ENCODE results near the gene TRIM3.

Gene TRIM3

DNA sequence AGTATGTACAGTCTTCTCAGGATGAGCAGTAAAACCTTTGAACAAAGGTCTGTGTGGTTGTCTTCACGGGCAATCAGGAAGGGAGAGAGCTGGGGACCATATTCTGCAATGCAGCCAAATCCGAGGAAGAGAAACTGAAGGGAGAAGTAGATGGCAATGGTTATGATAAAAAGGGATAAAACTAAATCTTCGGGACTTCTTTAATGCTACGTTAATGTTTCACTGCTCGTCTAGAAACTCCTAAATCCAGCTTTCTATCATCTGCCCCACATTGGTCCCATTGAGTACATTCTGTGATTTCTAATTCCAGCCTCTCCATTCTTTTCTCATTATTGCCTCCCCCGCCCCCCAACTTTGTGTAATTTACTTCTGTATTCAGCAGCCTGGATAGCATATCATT is 9.3 kb upstream of the TRIM3 start:
- Histone ChIP-seq H3K27me3 (ENCODE audit: control insufficient read depth, low read length) (no peaks in the 10 kb centered on the region), H3F3A (ENCODE audit: control insufficient read depth, insufficient read depth) (no peaks in the 10 kb centered on the region), H3K4me3 (ENCODE audit: low read length) (0 out of 2 replicates have a peak overlapping the region, but pooled peaks have one; percentile 90), H3K4me1 (ENCODE audit: control insufficient read depth, low read length) (peaks cover 21% of the 10 kb centered on the region), H4K20me1 (ENCODE audit: control insufficient read depth, insufficient read depth, low read depth, low read length) (peaks cover 17% of the 10 kb centered on the region), H3K79me2 (ENCODE audit: control insufficient read depth, low read length) (peaks cover 59% of the 10 kb centered on the region), H3K4me2 (ENCODE audit: low read length) (peak overlapping the region; percentile 98), H3K9me3 (ENCODE audit: control insufficient read depth, insufficient read depth, low read length) (no peaks in the 10 kb centered on the region), H3K9me2 (replicated peaks; ENCODE audit: control insufficient read depth, low read length) (no peaks in the 10 kb centered on the region), H3K36me3 (ENCODE audit: control insufficient read depth, low read length) (peaks cover 90% of the 10 kb centered on the region), H3K27ac (ENCODE audit: low read depth, low read length) (no peak overlapping the region)
- TF ChIP-seq EZH2phosphoT487 (IDR thresholded peaks at IDR 0.05; ENCODE audit: borderline replicate concordance, low read length) = no peak
- TF ChIP-seq, protein P1, sequence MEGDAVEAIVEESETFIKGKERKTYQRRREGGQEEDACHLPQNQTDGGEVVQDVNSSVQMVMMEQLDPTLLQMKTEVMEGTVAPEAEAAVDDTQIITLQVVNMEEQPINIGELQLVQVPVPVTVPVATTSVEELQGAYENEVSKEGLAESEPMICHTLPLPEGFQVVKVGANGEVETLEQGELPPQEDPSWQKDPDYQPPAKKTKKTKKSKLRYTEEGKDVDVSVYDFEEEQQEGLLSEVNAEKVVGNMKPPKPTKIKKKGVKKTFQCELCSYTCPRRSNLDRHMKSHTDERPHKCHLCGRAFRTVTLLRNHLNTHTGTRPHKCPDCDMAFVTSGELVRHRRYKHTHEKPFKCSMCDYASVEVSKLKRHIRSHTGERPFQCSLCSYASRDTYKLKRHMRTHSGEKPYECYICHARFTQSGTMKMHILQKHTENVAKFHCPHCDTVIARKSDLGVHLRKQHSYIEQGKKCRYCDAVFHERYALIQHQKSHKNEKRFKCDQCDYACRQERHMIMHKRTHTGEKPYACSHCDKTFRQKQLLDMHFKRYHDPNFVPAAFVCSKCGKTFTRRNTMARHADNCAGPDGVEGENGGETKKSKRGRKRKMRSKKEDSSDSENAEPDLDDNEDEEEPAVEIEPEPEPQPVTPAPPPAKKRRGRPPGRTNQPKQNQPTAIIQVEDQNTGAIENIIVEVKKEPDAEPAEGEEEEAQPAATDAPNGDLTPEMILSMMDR (IDR thresholded peaks at IDR 0.05; ENCODE audit: low read depth, low read length, poor library complexity, severe bottlenecking) = no peak

DNA sequence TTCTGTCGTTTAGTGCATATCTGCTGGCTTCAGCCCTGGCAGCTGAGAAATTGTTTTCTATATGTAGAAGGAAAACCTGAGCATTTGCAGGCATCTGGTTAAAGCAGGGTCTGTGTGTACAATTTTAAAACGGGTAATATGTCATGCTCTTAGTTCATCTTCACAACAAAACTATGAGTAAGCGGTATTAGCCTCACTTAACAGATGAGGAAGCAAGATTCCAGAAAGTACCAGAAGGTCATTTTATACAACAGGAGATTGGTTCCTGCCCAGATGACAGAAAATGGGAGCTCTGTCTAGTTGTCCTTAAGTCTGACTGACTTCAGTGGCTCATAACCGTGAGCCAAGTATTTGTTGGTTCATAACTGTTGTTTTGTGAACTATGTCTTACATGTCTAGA is 8.7 kb upstream of the TRIM3 start:
- Histone ChIP-seq H3K36me3 (ENCODE audit: control insufficient read depth, low read length) (peaks cover 90% of the 10 kb centered on the region), H3K4me1 (ENCODE audit: control insufficient read depth, low read length) (peaks cover 21% of the 10 kb centered on the region), H3K4me3 (ENCODE audit: low read length) (peak overlapping the region; percentile 90), H3K9me2 (replicated peaks; ENCODE audit: control insufficient read depth, low read length) (no peaks in the 10 kb centered on the region), H3K27me3 (ENCODE audit: control insufficient read depth, low read length) (no peaks in the 10 kb centered on the region), H3K79me2 (ENCODE audit: control insufficient read depth, low read length) (peaks cover 59% of the 10 kb centered on the region), H3K9me3 (ENCODE audit: control insufficient read depth, insufficient read depth, low read length) (no peaks in the 10 kb centered on the region), H3K4me2 (ENCODE audit: low read length) (peak overlapping the region; percentile 98), H3F3A (ENCODE audit: control insufficient read depth, insufficient read depth) (no peaks in the 10 kb centered on the region), H4K20me1 (ENCODE audit: control insufficient read depth, insufficient read depth, low read depth, low read length) (peaks cover 17% of the 10 kb centered on the region), H3K27ac (ENCODE audit: low read depth, low read length) (peak overlapping the region; percentile 70; the same call in 1 of the 2 replicates)
- TF ChIP-seq, protein P1 (IDR thresholded peaks at IDR 0.05; ENCODE audit: low read depth, low read length, poor library complexity, severe bottlenecking) = no peak
- TF ChIP-seq EZH2phosphoT487 (IDR thresholded peaks at IDR 0.05; ENCODE audit: borderline replicate concordance, low read length) = no peak

DNA sequence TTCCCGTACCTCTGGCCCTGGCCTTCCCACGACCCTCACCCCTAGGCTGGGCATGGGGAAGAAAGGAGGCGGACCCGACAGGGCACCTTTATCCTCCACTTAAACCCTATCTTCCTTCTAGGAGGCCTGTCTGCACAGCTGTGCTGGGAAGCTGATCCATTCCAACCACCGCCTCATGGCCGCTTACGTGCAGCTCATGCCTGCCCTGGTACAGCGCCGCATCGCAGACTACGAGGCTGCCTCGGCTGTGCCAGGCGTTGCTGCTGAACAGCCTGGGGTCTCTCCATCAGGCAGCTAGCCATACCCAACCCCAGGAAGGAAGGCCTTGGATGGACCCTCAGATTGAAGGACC is 8.2 kb upstream of the TRIM3 start:
- Histone ChIP-seq H3F3A (ENCODE audit: control insufficient read depth, insufficient read depth) (no peaks in the 10 kb centered on the region), H3K9me3 (ENCODE audit: control insufficient read depth, insufficient read depth, low read length) (no peaks in the 10 kb centered on the region), H3K4me2 (ENCODE audit: low read length) (peak overlapping the region; percentile 98), H3K36me3 (ENCODE audit: control insufficient read depth, low read length) (peaks cover 90% of the 10 kb centered on the region), H3K27me3 (ENCODE audit: control insufficient read depth, low read length) (no peaks in the 10 kb centered on the region), H3K9me2 (replicated peaks; ENCODE audit: control insufficient read depth, low read length) (no peaks in the 10 kb centered on the region), H3K79me2 (ENCODE audit: control insufficient read depth, low read length) (peaks cover 59% of the 10 kb centered on the region), H3K4me1 (ENCODE audit: control insufficient read depth, low read length) (peaks cover 21% of the 10 kb centered on the region), H4K20me1 (ENCODE audit: control insufficient read depth, insufficient read depth, low read depth, low read length) (peaks cover 17% of the 10 kb centered on the region), H3K4me3 (ENCODE audit: low read length) (peak overlapping the region; percentile 90), H3K27ac (ENCODE audit: low read depth, low read length) (peak overlapping the region; percentile 70)
- TF ChIP-seq EZH2phosphoT487 (IDR thresholded peaks at IDR 0.05; ENCODE audit: borderline replicate concordance, low read length) = no peak
- TF ChIP-seq, protein P1 (IDR thresholded peaks at IDR 0.05; ENCODE audit: low read depth, low read length, poor library complexity, severe bottlenecking) = no peak
